Activated effector memory CD4-positive, alpha-beta T cell treated with anti-CD3 and anti-CD28 coated beads, Interleukin-2, amount 50 U/mL, for 16 hours (primary cell): ENCODE data around the gene CHADL.
"Not testable (repeated sequence)": the region's sequence is repeated elsewhere in the genome, so short reads cannot be mapped to it uniquely, and the experiment has no call there.

Experiments
- DNase-seq: peaks from one replicate; pipeline ENCODE4 v3.0.0-alpha.2; 2020

Gene CHADL

GRCh38 chr22:41240377-41241132, at the start of gene CHADL:
Gene CHADL (minus strand): TSS chr22:41240931. CDS start chr22:41240881, 50 bp downstream.
- no peak for DNase-seq

GRCh38 chr22:41289671-41290070, 48.9 kb upstream of the CHADL start:
- DNase-seq, result no peak

- no peak for DNase-seq
Observed at GRCh38 chr22:41288245-41288946, 47.7 kb upstream of the CHADL start.

- DNase-seq, result peak; percentile 81
Observed at GRCh38 chr22:41286639-41287091, 45.9 kb upstream of the CHADL start.

GRCh38 chr22:41285820-41286638, 45.3 kb upstream of the CHADL start, which contains the start of gene RANGAP1:
Gene RANGAP1 (minus strand): TSS chr22:41286187. CDS start chr22:41281044, 5,143 bp downstream.
- DNase-seq, result peak; percentile 99

GRCh38 chr22:41285441-41285819, 44.7 kb upstream of the CHADL start:
- peak; percentile 96 for DNase-seq

GRCh38 chr22:41284465-41284864, 43.7 kb upstream of the CHADL start:
- DNase-seq, result no peak

- no peak for DNase-seq
Observed at GRCh38 chr22:41280854-41281253, 40.1 kb upstream of the CHADL start.

GRCh38 chr22:41280065-41280464, 39.3 kb upstream of the CHADL start:
- DNase-seq, result no peak

- no peak for DNase-seq
Observed at GRCh38 chr22:41274856-41275255, 34.1 kb upstream of the CHADL start.

GRCh38 chr22:41273128-41273527, 32.4 kb upstream of the CHADL start:
- DNase-seq, result no peak

- DNase-seq, result no peak
Observed at GRCh38 chr22:41271787-41272186, 31.1 kb upstream of the CHADL start.

GRCh38 chr22:41267958-41268357, 27.2 kb upstream of the CHADL start:
- no peak for DNase-seq

GRCh38 chr22:41264408-41264941, 23.7 kb upstream of the CHADL start:
- no peak for DNase-seq

GRCh38 chr22:41263704-41264103, 23.0 kb upstream of the CHADL start:
- no peak for DNase-seq

- DNase-seq, result no peak
Observed at GRCh38 chr22:41262250-41262765, 21.6 kb upstream of the CHADL start.

- DNase-seq, result no peak
Observed at GRCh38 chr22:41261541-41262249, 21.0 kb upstream of the CHADL start.

- DNase-seq, result no peak
Observed at GRCh38 chr22:41260871-41261270, 20.1 kb upstream of the CHADL start.

- not testable (repeated sequence) for DNase-seq
Observed at GRCh38 chr22:41259756-41260155, 19.0 kb upstream of the CHADL start.

GRCh38 chr22:41257696-41258095, 17.0 kb upstream of the CHADL start:
- no peak for DNase-seq

- DNase-seq, result no peak
Observed at GRCh38 chr22:41256254-41257253, 15.8 kb upstream of the CHADL start.
